Right forelimb (tissue), 1 donor: ENCODE measurements around the gene PKN1.
"Not testable (repeated sequence)": the region's sequence is repeated elsewhere in the genome, so short reads cannot be mapped to it uniquely, and the experiment has no call there.

Source experiments
- DNase-seq: peaks from one replicate; pipeline ENCODE4 v3.0.0-alpha.2; 2018

The PKN1 gene

GRCh38 chr19:14433554-14434501, 722 bp downstream of the PKN1 start:
- no peak for DNase-seq

DNA sequence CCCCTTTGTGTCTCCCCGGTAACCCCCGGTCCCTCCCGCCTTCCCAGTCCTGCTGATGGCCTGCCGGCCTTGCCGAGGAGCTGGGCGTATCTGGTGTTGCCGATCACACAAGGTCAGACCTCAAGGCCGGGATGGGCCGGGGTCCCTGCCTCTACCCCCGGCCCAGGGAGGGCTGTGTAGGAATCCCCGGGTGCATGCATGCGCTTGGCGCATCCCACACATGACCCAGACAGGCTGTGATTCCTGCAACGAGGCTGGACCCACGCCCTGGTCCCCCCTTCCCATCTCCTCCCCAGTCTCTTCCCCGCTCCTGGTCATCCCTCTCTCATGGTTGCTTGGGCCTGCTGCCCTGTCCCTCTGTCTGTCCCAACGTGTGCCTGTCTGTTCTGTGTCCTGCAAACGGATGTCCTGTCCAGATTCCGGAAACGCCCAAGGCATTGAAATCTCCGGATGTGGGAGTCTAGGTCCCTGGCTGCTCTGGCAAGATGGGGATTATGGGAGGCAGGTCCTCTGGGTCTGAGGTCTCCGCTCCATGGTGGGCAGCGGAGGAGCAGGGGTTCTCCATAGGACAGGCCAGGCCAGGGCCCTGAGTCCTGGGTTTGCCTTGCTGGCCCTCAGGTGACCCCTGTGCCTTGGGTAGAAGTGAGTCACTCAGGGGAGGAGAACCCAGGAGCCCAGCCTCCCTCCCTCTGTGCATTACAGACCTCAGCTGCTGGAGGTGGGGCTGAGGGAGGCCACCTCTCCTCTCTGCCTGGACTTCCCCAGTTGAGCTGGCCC, 1.6 kb downstream of the PKN1 start:
- no peak for DNase-seq

DNA sequence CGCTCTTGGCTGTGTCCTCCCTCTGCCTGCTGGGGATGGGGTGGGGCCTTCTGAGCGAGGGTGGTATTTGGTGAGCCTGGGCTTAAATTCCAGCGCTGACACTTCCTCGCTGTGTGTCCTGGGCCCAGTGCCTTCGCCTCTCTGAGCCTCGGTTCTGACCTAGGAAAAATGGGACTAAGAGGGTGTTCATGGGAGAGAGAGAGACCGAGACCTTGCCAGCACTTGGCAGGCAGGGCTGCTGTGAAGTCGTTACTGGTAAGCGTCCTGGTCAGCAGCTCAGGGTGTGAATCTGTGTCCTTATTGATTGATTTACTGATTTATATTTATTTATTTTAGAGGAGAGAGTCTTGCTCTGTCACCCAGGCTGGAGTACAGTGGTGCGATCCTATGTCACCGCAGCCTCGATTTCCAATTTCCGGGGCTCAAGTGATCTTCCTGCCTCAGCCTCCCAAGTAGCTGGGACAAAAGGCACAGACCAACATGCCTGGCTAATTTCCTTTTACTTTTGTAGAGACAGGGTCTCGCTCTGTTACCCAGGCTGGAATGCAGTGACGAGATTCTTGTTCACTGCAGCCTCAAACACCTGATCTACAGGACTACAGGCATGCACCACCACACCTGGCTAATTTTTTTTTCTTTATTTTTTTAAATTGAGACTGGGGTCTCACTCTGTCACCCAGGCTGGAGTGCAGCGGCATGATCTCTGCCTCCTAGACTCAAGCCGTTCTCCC, 2.4 kb downstream of the PKN1 start:
- DNase-seq = no peak

DNA sequence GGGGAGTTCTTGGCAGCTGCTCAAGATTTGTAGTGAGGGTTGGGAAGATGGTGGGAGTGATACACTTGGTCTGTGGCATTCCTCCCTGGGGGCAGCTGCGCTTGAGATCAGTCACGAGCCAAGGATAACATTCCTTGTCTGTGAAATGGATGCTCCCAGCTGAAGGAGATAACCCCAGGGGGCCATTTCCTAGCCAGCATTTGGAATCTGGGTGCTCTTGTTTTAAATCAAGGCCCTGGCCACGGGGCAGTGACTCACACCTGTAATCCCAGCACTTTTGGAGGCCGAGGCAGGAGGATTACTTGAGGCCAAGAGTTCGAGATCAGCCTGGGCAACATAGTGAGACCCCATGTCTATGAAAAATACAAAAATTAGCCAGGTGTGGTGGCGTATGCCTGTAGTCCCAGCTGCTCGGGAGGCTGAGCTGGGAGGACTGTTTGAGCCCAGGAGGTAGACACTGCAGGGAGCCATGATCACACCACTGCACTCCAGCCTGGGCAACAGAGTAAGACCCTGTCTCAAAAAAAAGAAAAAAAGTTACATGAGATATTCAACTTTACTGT, 4.6 kb downstream of the PKN1 start:
- DNase-seq = no peak

GRCh38 chr19:14439014-14439413, 5.9 kb downstream of the PKN1 start:
- no peak for DNase-seq

DNA sequence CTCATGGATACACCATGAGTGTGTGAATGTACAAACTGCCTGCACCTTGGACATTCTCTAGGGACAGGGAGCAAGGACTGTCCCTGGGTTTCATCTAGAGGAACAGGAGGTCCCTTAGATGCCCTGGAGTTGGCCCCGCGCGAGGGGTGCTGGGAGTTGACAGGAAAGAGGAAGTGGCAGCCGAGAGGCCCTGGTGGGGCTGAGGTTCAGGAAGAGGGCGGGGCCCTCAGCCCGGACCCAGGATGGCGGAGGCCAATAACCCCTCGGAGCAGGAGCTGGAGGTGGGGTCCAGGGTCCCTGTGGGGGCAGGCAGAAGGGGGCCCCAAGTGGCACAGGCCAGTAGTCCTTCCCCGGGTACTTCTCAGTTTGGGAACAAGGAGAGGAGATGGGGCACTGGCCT, 6.9 kb downstream of the PKN1 start:
- DNase-seq = no peak

GRCh38 chr19:14441041-14441938, 8.2 kb downstream of the PKN1 start:
- DNase-seq = no peak

DNA sequence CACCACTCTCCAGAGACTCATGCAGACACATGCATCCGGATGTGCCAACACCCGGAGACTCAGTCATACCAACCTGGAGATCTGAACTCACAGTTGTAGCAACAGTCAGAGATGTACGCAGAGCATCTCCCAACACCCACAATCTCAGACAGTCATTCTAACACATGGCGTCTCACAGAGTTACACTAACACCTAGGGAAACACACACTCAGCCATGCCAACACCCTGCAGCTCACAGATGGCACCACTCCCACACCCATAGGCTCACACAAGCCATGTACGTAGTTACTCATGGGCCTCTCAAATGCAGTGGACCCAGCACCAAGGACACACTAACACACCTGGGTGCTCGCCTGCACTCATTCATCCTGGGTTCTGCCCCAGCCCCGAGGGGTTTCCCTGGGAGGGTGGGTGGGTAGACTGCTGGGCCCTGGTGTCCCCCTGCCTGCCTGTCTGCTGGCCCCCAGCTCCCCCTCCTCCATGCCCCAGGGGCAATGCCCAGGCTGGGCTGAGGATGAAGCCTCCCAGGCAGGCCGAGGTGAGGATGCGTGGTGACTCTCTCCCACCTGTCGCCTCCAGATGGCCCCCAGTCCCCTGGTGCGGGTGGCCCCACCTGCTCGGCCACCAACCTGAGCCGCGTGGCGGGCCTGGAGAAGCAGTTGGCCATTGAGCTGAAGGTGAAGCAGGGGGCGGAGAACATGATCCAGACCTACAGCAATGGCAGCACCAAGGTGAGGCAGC, 10.0 kb downstream of the PKN1 start:
- DNase-seq = no peak

GRCh38 chr19:14443632-14444216, 10.6 kb downstream of the PKN1 start:
- no peak for DNase-seq

DNA sequence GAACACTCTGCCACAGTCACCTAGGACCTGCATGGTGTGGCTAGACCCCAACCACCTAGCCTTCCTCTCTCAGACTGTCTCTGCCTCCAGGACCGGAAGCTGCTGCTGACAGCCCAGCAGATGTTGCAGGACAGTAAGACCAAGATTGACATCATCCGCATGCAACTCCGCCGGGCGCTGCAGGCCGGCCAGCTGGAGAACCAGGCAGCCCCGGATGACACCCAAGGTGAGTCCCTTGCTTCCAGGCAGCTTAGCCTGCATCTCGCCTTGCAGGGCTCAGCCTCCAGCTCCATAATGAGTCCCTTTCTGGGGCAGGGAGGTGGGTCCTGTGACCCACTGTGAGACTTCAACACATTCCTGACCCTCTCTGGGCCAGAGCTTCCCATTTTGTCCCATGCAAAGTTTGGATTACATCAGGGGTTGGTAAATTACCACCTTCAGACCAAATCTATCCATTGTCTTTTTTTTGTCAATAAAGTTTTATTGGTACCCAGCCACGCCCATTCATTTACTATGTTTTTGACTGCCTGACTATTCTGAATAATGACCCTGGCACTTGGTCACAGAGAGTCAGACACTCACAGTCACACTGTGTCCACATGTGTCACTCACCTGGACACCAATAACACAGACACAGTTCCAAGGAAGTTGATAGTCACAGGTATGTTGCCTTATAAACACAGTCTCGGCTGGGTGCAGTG, 13.4 kb downstream of the PKN1 start:
- DNase-seq = no peak

GRCh38 chr19:14449321-14449720, 16.2 kb downstream of the PKN1 start:
- no peak for DNase-seq

GRCh38 chr19:14450168-14450874, 17.2 kb downstream of the PKN1 start:
- no peak for DNase-seq

GRCh38 chr19:14450876-14451275, 17.8 kb downstream of the PKN1 start:
- no peak for DNase-seq

DNA sequence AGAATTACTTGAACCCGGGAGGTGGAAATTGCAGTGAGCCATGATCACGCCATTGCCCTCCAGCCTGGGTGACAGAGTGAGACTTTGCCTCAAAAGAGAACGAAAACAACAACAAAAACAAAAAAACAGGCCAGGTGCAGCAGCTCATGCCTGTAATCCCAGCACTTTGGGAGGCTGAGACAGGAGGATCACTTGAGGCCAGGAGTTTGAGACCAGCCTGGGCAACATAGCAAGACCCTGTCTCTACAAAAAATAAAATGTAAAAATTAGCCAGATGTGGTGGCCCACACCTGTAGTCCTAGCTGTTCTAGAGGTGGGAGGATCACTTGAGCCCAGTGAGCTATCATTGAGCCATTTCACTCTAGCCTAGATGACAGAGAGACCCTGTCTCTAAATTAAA, 19.2 kb downstream of the PKN1 start:
- not testable (repeated sequence) for DNase-seq

DNA sequence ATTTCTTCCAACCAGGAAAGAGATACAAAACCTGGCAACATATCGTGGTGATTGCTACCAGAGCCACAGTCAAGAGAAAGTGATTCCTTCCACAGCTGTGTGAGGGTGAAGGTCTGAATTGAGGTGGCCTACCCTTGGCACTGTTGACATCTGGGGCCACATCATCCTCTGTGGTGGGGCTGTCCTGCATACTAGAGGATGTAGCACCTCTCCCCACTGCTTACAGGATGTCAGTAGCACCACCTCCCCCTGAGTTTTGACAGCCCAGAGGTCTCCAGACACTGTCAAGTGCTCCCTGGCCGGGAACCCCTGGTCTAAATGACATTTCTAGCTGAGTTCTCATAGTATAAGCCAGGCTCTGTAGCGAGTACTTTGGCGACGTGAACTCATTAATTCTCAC, 26.6 kb downstream of the PKN1 start:
- DNase-seq = no peak

DNA sequence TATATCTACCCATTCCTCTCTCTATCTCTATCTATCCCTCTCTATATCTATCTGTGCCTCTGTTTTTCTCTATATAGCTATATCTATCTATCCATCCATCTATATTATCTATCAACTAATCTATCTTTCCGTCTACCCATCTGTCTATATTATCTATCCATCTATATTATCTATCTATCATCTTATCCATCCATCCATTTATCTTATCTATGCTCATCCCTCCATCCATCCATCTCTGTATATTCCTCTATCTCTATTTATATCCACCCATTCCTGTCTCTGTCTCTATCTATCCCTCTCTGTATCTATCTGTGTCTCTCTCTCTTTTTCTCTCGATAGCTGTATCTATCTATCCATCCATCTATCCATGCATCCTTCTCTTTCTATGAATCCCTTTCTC, 27.8 kb downstream of the PKN1 start:
- no peak for DNase-seq

GRCh38 chr19:14462401-14462800, 29.3 kb downstream of the PKN1 start:
- DNase-seq = not testable (repeated sequence)

- DNase-seq = no peak
Measured at GRCh38 chr19:14463747-14464146, 30.6 kb downstream of the PKN1 start.

DNA sequence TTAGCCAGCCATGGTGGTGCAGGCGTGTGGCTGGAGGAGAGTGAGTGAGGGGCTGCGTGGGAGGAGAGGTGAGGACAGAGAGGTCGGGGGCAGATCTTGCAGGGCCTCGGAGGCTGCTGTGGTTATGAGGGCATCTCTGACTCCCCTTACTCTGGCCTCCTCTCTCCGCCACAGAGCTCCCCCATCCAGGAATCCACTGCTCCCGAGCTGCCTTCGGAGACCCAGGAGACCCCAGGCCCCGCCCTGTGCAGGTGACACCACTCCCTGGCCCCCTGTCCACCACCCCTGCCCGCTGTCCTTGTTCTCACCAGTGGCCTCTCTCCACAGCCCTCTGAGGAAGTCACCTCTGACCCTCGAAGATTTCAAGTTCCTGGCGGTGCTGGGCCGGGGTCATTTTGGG, 34.3 kb downstream of the PKN1 start:
- DNase-seq = no peak
